HT1080 (cell line): ENCODE data around the gene ARID4B. TPM values are rescaled to one million over a fixed set of nuclear protein-coding genes. Genes with fewer than 3 reads are reported as not detected.
"Not testable (repeated sequence)": the region's sequence is repeated elsewhere in the genome, so short reads cannot be mapped to it uniquely, and the experiment has no call there.

ENCODE experiments used
- DNase-seq: peaks from one replicate; pipeline ENCODE4 v3.0.0-alpha.2; 2015; ENCODE audit warnings: low read depth
- total RNA-seq: library from RNA; depleted of rRNA; stranded (reverse); fragments of >200 nt; shearing (Covaris generic); gene quantifications from 2 replicates; pipeline ENCODE4 v1.2.3, GENCODE V29; 2014

ARID4B gene
- total RNA-seq, 1 experiment from 2014 or later = 11.6 TPM

- DNase-seq = no peak
These were observed 91.9 kb downstream of the ARID4B start for GRCh38 chr1:235236128-235236527.

DNA sequence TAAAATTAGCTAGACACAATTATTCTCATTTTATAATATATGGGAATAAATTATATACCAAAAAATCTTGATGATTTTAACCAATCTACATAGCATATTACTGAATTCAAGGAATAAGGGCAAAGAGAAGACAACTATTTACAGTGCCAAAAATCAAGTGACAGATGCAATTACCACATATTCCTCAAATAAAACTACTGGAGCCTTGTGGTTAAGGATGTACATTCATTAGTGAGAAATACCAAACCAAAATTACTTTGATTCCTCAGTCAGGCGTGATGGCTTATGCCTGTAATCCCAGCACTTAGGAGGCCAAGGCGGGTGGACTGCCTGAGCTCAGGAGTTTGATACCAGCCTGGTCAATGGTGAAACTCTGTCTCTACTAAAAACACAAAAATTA, 98.1 kb downstream of the ARID4B start:
- DNase-seq = no peak

DNA sequence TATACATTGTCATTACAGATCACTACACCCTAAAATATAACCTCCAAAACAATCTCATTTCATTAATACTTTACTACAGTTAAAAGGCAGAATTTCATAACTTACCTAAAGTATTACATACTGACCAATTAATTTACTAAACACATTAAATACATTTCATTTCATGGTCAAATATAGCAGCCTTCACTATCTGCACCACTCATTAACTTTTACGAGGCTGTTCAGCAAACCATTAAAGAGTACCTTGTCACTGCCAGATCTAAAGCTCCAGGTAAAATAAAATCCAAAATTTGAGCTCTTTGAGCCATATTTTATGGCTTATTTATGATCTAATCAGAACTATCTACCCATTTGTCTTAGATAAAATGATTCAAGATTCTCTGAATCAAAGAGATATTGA, 100.6 kb downstream of the ARID4B start:
- no peak for DNase-seq

- no peak for DNase-seq
These were observed 101.0 kb downstream of the ARID4B start for GRCh38 chr1:235226933-235227332.

GRCh38 chr1:235225299-235225698, 102.7 kb downstream of the ARID4B start:
- no peak for DNase-seq

DNA sequence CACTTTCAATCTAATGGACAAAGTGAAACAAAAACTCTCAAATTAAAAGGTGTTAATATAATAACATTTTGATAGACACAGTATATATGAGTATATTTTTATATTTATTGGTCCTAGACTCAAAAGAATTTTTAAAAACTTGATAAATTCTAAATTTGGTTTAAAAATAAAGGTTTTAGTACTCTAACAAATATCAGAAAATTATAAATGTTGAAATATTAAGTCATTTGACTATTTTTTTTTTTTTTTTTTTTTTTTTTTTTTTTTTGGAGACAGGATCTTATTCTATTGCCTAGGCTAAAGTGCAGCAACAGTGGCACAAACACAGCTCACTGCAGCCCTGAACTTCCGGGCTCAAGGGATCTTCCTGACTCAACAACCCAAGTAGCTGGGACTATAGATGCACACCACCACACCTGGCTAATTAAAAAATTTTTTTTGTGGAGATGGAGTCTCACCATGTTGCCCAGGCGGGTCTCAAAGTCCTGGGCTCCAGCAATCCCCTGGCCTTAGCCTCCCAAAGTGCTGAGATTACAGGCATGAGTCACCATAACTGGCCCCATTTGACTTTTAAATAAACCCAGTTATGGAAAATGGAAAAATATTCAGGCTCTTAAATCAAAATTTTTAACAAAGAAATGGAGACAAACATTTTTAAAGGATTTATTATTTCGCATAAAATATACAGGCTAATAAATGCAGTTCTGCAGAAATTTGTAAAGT, 106.2 kb downstream of the ARID4B start:
- no peak for DNase-seq

- DNase-seq = no peak
These were observed 112.5 kb downstream of the ARID4B start for GRCh38 chr1:235215453-235215852.

- not testable (repeated sequence) for DNase-seq
These were observed 113.0 kb downstream of the ARID4B start for GRCh38 chr1:235214962-235215361.

GRCh38 chr1:235213752-235214151, 114.2 kb downstream of the ARID4B start:
- no peak for DNase-seq

- no peak for DNase-seq
These were observed 116.5 kb downstream of the ARID4B start for GRCh38 chr1:235211517-235211916.

- DNase-seq = peak; percentile 7
These were observed 120.8 kb downstream of the ARID4B start for GRCh38 chr1:235207209-235207565.

- peak; percentile 32 for DNase-seq
These were observed 121.3 kb downstream of the ARID4B start for GRCh38 chr1:235206533-235207208.

DNA sequence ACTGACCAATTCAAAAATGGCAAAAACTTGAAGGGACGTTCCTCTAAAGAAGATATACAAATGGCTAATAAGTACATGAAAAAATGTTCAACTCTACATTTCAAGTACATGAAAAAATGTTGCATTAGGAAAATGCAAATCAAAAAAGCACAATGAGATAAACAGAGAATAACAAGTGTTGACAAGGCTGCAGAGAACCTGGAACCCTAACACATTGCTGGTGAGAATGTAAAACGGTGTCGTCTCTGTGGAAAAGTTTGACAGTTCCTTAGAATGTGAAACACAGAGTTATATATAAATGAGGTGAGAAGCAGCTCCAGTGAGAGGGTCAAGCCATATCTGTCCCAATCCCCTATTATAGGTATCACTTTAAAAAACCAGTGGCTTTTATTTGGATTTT, 122.3 kb downstream of the ARID4B start:
- no peak for DNase-seq

DNA sequence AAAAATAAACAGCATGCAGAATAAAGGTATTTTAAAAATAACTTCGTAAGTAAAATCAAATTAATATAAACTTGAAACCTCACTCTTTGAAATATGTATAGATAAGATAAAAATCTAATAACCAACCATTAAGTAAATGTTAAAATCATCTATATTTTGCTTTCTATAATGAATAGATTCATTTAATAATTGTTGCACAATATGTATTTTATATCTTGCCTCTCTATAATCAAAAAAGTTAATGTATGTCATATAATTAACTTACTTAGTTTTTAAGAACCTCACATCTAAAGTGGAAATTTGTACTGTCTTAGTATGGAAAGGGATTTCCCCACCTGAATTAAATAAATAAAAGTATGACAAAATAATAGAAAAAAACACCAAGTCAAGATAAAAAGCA, 124.6 kb downstream of the ARID4B start:
- DNase-seq = no peak

GRCh38 chr1:235202447-235202846, 125.5 kb downstream of the ARID4B start:
- DNase-seq = not testable (repeated sequence)

- peak; percentile 24 for DNase-seq
These were observed 128.5 kb downstream of the ARID4B start for GRCh38 chr1:235199441-235199840.

DNA sequence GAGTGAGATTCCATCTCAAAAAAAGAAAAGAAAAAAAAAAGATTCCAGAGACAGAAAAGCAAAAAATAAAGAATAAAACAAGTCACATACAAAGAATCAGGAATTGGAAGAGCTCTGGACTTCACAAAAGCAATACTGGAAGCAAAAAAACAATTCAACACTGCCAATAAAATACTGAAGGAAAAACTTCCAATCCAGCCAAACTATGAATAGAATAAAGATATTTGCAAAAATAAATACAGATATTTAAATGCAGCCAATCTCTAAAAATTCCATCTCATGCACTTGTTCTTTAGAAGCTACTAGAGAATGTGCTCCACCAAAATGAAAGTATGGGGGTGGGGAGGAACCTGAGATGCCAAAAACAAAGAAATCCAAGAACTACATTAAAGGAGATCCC, 137.5 kb downstream of the ARID4B start:
- DNase-seq = no peak

DNA sequence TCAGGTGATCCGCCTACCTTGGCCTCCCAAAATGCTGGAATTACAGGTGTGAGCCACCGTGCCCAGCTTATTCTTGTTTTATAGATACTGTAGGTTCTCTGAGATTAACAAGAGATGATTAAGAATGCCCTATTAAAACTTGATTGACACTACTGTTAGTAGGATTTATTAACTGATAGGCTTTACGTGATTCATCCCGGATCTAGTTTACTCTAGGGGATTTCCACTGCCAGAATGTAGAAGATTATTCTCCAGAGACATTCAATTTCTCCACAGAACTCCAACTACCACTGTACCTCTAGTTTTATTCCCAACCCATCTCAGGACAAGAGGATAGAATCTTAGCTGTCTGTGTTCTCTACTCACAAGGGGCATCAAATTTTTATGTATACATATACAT, 140.7 kb downstream of the ARID4B start:
- no peak for DNase-seq

DNA sequence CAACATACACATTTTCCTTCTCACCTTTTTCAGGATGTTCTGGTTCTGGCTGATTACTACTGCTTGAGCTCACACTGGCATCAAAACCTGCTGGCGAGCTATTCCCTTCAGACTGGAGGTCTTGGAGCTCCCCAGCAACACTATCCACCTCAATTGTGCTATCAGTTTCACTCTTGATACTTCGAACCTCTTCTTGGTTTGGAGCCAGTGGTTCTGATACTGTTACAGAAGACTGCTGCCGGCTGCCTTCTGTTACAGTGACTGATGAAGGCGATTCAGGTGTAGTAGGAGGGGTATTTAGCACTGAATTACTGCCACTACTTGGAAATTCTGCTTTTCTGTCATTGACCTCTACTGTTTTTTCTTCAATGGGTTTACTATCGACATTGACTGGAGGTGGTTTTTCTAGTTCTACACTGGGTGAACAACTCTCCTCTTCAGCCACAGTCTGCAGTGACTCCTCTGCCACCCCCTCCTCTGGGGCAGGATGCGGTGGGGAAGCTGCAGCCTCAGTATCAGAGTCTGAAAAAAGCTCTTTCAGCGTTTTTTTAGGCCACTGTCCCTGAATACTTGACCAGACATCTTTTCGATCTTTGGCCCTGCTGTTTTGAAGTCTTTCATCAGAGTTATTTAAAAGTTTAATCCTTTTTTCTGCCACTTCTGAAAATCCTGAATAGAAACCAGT, 146.3 kb downstream of the ARID4B start:
- no peak for DNase-seq

GRCh38 chr1:235180916-235181460, 147.0 kb downstream of the ARID4B start:
- DNase-seq = no peak

DNA sequence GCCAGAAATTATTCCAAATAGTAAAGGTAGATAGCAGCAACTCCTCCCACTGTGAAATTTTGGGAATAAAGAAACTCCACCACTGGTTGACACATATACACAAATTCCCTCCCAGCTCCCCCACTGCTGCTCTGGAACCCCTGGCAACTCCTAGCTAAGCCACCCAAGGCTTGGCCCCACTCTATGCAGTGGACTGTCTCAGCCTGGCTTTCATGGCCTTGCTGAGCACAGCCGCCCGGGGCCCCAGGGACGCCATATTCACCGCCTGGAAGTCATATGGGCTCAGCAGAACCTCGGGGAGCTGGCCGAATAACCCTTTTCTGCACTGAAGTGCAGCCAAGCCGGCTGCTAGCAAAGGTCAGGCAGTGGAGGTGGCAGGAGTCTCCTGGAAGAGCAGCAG, 151.5 kb downstream of the ARID4B start:
- no peak for DNase-seq

DNA sequence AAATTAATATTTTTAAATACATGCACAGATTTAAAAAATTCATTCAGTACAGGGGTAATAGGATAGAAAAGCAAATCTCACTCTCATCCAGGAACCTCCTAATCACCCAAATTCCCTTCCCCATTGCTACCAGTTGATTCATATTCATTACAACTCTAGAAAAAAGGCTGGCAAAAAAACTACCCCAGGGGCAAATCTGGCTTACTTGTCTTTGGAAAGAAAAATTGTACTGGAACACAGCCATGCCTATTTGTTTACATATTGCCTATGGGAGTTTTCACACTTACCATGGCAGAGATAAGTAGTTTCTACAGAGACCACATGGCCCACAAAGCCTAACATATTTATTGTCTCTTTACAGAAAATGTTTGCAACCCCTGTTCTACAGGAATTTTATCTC, 158.0 kb downstream of the ARID4B start:
- DNase-seq = no peak
